H9 (cell line): ENCODE measurements around the gene NSUN6. TPM values are rescaled to one million over a fixed set of nuclear protein-coding genes. Genes with fewer than 3 reads are reported as not detected.

ENCODE experiments used
- DNase-seq: peaks from one replicate; pipeline ENCODE4 v3.0.0-alpha.2; 2017
- H2AFZ ChIP-seq: one replicate; pipeline ENCODE4 v1.6.1; 2013; ENCODE audit warnings: mild to moderate bottlenecking, low read length, control low read depth, moderate library complexity
- H2AK5ac ChIP-seq: 2 replicates; pipeline ENCODE4 v1.6.1; 2013; ENCODE audit warnings: low read length, control low read depth, mixed read lengths; ENCODE audit not compliant: insufficient read length
- H2BK120ac ChIP-seq: one replicate; pipeline ENCODE4 v1.6.1; 2013; ENCODE audit warnings: low read depth, mild to moderate bottlenecking, low read length, control low read depth, inconsistent platforms; ENCODE audit not compliant: poor library complexity, severe bottlenecking
- H2BK12ac ChIP-seq: 2 replicates; pipeline ENCODE4 v1.6.1; 2013; ENCODE audit warnings: low read length, control low read depth, mixed read lengths, low read depth; ENCODE audit not compliant: insufficient read length
- H2BK15ac ChIP-seq: 2 replicates; pipeline ENCODE4 v1.6.1; 2013; ENCODE audit warnings: low read depth, low read length, control low read depth
- H2BK20ac ChIP-seq: one replicate; pipeline ENCODE4 v1.6.1; 2013; ENCODE audit warnings: low read depth, mild to moderate bottlenecking, low read length, control low read depth, inconsistent platforms; ENCODE audit not compliant: poor library complexity, severe bottlenecking
- H2BK5ac ChIP-seq: 2 replicates; pipeline ENCODE4 v1.6.1; 2013; ENCODE audit warnings: low read length, control low read depth, mixed read lengths; ENCODE audit not compliant: insufficient read length
- H3K14ac ChIP-seq: 2 replicates; pipeline ENCODE4 v1.6.1; 2013; ENCODE audit warnings: low read length, control low read depth; ENCODE audit not compliant: insufficient read depth
- H3K18ac ChIP-seq: 2 replicates; pipeline ENCODE4 v1.6.1; 2013; ENCODE audit warnings: low read depth, mild to moderate bottlenecking, mixed read lengths, low read length, control low read depth; ENCODE audit not compliant: insufficient read length
- H3K23ac ChIP-seq: 2 replicates; pipeline ENCODE4 v1.6.1; 2013; ENCODE audit warnings: low read length, control low read depth, mixed read lengths, low read depth; ENCODE audit not compliant: insufficient read length
- H3K23me2 ChIP-seq: 2 replicates; pipeline ENCODE4 v1.6.1; 2013; ENCODE audit warnings: low read depth, mild to moderate bottlenecking, mixed read lengths, low read length, control low read depth; ENCODE audit not compliant: insufficient read length, poor library complexity, severe bottlenecking
- H3K27ac ChIP-seq: 2 replicates; pipeline ENCODE4 v1.5.1; 2013; ENCODE audit warnings: low read length, control low read depth, mixed read lengths, low read depth; ENCODE audit not compliant: insufficient read length
- H3K27me3 ChIP-seq: 2 replicates; pipeline ENCODE4 v1.6.1; 2013; ENCODE audit warnings: low read length, control low read depth, inconsistent platforms; ENCODE audit not compliant: insufficient read depth
- H3K4ac ChIP-seq: 2 replicates; pipeline ENCODE4 v1.6.1; 2013; ENCODE audit warnings: low read depth, mild to moderate bottlenecking, control low read depth, inconsistent platforms, low read length, moderate library complexity
- H3K4me1 ChIP-seq: 2 replicates; pipeline ENCODE4 v1.6.1; 2013; ENCODE audit warnings: low read length, control low read depth, inconsistent platforms; ENCODE audit not compliant: insufficient read depth
- H3K4me2 ChIP-seq: 2 replicates; pipeline ENCODE4 v1.6.1; 2013; ENCODE audit warnings: low read length, control low read depth, mixed read lengths; ENCODE audit not compliant: insufficient read length, insufficient read depth
- H3K56ac ChIP-seq: 2 replicates; pipeline ENCODE4 v1.6.1; 2013; ENCODE audit warnings: low read depth, mild to moderate bottlenecking, mixed read lengths, low read length, control low read depth; ENCODE audit not compliant: insufficient read length
- H3K79me1 ChIP-seq: 2 replicates; pipeline ENCODE4 v1.6.1; 2013; ENCODE audit warnings: low read depth, mild to moderate bottlenecking, moderate library complexity, low read length, control low read depth, inconsistent platforms; ENCODE audit not compliant: insufficient read depth, poor library complexity, severe bottlenecking
- H3K79me2 ChIP-seq: 2 replicates; pipeline ENCODE4 v1.6.1; 2013; ENCODE audit warnings: low read length, control low read depth, inconsistent platforms; ENCODE audit not compliant: insufficient read depth
- H3K9ac ChIP-seq: 2 replicates; pipeline ENCODE4 v1.6.1; 2013; ENCODE audit warnings: low read length, control low read depth, mixed read lengths; ENCODE audit not compliant: insufficient read length; ENCODE audit errors: extremely low read depth
- H3K9me3 ChIP-seq: one replicate; pipeline ENCODE4 v1.6.1; 2013; ENCODE audit warnings: low read depth, low read length, inconsistent platforms; ENCODE audit not compliant: control insufficient read depth
- H3T11ph ChIP-seq: one replicate; pipeline ENCODE4 v1.6.1; 2013; ENCODE audit warnings: mild to moderate bottlenecking, low read length, control low read depth, inconsistent platforms
- H4K20me1 ChIP-seq: one replicate; pipeline ENCODE4 v1.6.1; 2013; ENCODE audit not compliant: control insufficient read depth, insufficient read length, insufficient read depth
- H4K5ac ChIP-seq: 2 replicates; pipeline ENCODE4 v1.6.1; 2013; ENCODE audit warnings: low read depth, mild to moderate bottlenecking, mixed read lengths, low read length, control low read depth; ENCODE audit not compliant: insufficient read length
- H4K8ac ChIP-seq: replicated peaks from 2 replicates; pipeline ENCODE4 v1.6.1; 2013; ENCODE audit warnings: low read length, control low read depth, mixed read lengths, low read depth; ENCODE audit not compliant: insufficient read length
- H4K91ac ChIP-seq: 2 replicates; pipeline ENCODE4 v1.6.1; 2013; ENCODE audit warnings: low read depth, mild to moderate bottlenecking, moderate library complexity, mixed read lengths, low read length, control low read depth; ENCODE audit not compliant: insufficient read length
- H3K27ac Mint-ChIP-seq, 3 experiments: 2 replicates in 2 of 3; 3 replicates in 1 of 3; pipeline ENCODE4 v1.8.0; 2020 to 2021; ENCODE audit warnings: mixed read lengths in 3 of 3, mild to moderate bottlenecking in 1 of 3, moderate library complexity in 1 of 3
- H3K27me3 Mint-ChIP-seq: 2 replicates; pipeline ENCODE4 v1.8.0; 2021; ENCODE audit warnings: low read depth, mild to moderate bottlenecking, moderate library complexity, mixed read lengths
- H3K36me3 Mint-ChIP-seq, 3 experiments: 2 replicates in 2 of 3; 3 replicates in 1 of 3; pipeline ENCODE4 v1.8.0; 2020 to 2021; ENCODE audit warnings: low read depth in 3 of 3, mixed read lengths in 3 of 3; ENCODE audit not compliant: insufficient read depth in 1 of 3
- H3K4me1 Mint-ChIP-seq, 2 experiments: 2 replicates each; pipeline ENCODE4 v1.8.0; 2020; ENCODE audit warnings: mixed read lengths in 2 of 2
- H3K4me3 Mint-ChIP-seq, 2 experiments: 2 replicates in 1 of 2; 3 replicates in 1 of 2; pipeline ENCODE4 v1.8.0; 2020 to 2021; ENCODE audit warnings: mild to moderate bottlenecking in 2 of 2, mixed read lengths in 2 of 2, moderate library complexity in 1 of 2
- H3K9me3 Mint-ChIP-seq, 2 experiments: 2 replicates in 1 of 2; 3 replicates in 1 of 2; pipeline ENCODE4 v1.8.0; 2020; ENCODE audit warnings: mild to moderate bottlenecking in 2 of 2, mixed read lengths in 2 of 2, moderate library complexity in 1 of 2
- WGBS: extraction: QIAGEN DNeasy Blood & Tissue Kit; methylation state at CpG from one replicate; pipeline ENCODE4 v1.1.7; 2013; ENCODE audit warnings: missing lambda C conversion rate, low lambda C conversion rate, mixed read lengths; ENCODE audit not compliant: insufficient read length; ENCODE audit errors: extremely low coverage; 5-methylcytosine and 5-hydroxymethylcytosine counted together
- total RNA-seq: library from RNA; stranded (reverse); gene quantifications from 2 replicates; pipeline ENCODE4 v1.2.1, GENCODE V29; 2021
- TF ChIP-seq, protein P1 (sequence below): fragments of 200-600 bp; sonication (generic); conservative IDR thresholded peaks from 3 replicates; pipeline ENCODE4 v1.8.0; 2021; ENCODE audit warnings: antibody characterized with exemption, mild to moderate bottlenecking

Gene NSUN6
- total RNA-seq, 1 experiment from 2014 or later, result 11.9 TPM

DNA sequence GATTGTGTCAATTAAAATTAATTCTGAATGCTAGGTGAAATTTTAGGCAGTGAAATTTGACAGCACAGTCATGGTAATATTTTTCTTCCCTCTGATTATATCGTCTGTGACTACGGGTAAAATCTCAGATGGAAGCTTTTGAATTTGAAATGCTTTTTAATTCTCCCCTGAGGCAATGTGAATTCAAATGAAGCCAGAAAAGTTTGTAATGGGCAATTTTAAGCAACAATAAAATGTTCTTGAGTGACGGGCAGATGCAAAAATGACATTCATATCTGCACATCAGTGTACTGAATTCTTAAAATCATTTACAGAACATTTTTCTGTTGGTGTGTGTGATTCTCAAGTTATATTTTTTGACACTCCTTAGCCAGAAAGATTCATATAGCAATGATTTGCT is 134.5 kb downstream of the NSUN6 start:
- no peaks in the 10 kb centered on the region for H3K4me1 ChIP-seq
- H3K56ac ChIP-seq, result no peak overlapping the region
- H3K23me2 ChIP-seq, result no peaks in the 10 kb centered on the region
- H3K18ac ChIP-seq, result no peak overlapping the region
- H4K8ac ChIP-seq, result no peak overlapping the region
- Mint-ChIP-seq H3K4me1 (peaks cover 2 to 9% of the 10 kb centered on the region in 2 experiments), H3K36me3 (no peaks in the 10 kb centered on the region; a peak in 1 of 7 replicates), H3K9me3 (no peaks in the 10 kb centered on the region), H3K4me3 (no peak overlapping the region), H3K27ac (no peak overlapping the region), H3K27me3 (no peaks in the 10 kb centered on the region; the same call in 1 of the 2 replicates)
- no peak overlapping the region for H3K14ac ChIP-seq
- H2AK5ac ChIP-seq, result no peak overlapping the region
- no peaks in the 10 kb centered on the region for H4K20me1 ChIP-seq
- no peak overlapping the region for H4K5ac ChIP-seq
- no peaks in the 10 kb centered on the region for H3K27me3 ChIP-seq
- H3K9me3 ChIP-seq, result no peaks in the 10 kb centered on the region
- TF ChIP-seq, protein P1, sequence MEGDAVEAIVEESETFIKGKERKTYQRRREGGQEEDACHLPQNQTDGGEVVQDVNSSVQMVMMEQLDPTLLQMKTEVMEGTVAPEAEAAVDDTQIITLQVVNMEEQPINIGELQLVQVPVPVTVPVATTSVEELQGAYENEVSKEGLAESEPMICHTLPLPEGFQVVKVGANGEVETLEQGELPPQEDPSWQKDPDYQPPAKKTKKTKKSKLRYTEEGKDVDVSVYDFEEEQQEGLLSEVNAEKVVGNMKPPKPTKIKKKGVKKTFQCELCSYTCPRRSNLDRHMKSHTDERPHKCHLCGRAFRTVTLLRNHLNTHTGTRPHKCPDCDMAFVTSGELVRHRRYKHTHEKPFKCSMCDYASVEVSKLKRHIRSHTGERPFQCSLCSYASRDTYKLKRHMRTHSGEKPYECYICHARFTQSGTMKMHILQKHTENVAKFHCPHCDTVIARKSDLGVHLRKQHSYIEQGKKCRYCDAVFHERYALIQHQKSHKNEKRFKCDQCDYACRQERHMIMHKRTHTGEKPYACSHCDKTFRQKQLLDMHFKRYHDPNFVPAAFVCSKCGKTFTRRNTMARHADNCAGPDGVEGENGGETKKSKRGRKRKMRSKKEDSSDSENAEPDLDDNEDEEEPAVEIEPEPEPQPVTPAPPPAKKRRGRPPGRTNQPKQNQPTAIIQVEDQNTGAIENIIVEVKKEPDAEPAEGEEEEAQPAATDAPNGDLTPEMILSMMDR, result no peak
- no peak overlapping the region for H2AFZ ChIP-seq
- H3K4me2 ChIP-seq, result no peak overlapping the region
- H2BK120ac ChIP-seq, result no peak overlapping the region
- no peak overlapping the region for H3K9ac ChIP-seq
- H3K79me2 ChIP-seq, result no peaks in the 10 kb centered on the region
- no peaks in the 10 kb centered on the region for H3K79me1 ChIP-seq
- WGBS, result no CpG with 5 or more reads among the region's 3 CpGs
- no peak overlapping the region for H2BK5ac ChIP-seq
- H2BK20ac ChIP-seq, result no peak overlapping the region
- no peak overlapping the region for H3K23ac ChIP-seq
- H2BK15ac ChIP-seq, result no peak overlapping the region
- H2BK12ac ChIP-seq, result no peak overlapping the region
- no peak overlapping the region for H4K91ac ChIP-seq
- DNase-seq, result no peak
- no peak overlapping the region for H3K27ac ChIP-seq
- no peak overlapping the region for H3K4ac ChIP-seq
- no peak overlapping the region for H3T11ph ChIP-seq
